WI38 (cell line): ENCODE results near the gene MAP4K2.
A peak's percentile ranks its signal among the peaks of the same experiment; 100 is the strongest.

Source experiments
- H3K4me3 ChIP-seq: 2 replicates; pipeline ENCODE4 v1.5.1; 2011; ENCODE audit warnings: low read depth, mild to moderate bottlenecking, control low read depth, low read length
- TF ChIP-seq, protein P1 (sequence below): IDR thresholded peaks from 2 replicates; pipeline ENCODE4 v1.5.1; 2012; ENCODE audit warnings: low read depth, mild to moderate bottlenecking, control low read depth, low read length

The MAP4K2 gene

GRCh38 chr11:64742087-64742888 is 60.7 kb downstream of the MAP4K2 start:
- TF ChIP-seq, protein P1, sequence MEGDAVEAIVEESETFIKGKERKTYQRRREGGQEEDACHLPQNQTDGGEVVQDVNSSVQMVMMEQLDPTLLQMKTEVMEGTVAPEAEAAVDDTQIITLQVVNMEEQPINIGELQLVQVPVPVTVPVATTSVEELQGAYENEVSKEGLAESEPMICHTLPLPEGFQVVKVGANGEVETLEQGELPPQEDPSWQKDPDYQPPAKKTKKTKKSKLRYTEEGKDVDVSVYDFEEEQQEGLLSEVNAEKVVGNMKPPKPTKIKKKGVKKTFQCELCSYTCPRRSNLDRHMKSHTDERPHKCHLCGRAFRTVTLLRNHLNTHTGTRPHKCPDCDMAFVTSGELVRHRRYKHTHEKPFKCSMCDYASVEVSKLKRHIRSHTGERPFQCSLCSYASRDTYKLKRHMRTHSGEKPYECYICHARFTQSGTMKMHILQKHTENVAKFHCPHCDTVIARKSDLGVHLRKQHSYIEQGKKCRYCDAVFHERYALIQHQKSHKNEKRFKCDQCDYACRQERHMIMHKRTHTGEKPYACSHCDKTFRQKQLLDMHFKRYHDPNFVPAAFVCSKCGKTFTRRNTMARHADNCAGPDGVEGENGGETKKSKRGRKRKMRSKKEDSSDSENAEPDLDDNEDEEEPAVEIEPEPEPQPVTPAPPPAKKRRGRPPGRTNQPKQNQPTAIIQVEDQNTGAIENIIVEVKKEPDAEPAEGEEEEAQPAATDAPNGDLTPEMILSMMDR, result no peak
- peak overlapping the region; percentile 41 for H3K4me3 ChIP-seq

DNA sequence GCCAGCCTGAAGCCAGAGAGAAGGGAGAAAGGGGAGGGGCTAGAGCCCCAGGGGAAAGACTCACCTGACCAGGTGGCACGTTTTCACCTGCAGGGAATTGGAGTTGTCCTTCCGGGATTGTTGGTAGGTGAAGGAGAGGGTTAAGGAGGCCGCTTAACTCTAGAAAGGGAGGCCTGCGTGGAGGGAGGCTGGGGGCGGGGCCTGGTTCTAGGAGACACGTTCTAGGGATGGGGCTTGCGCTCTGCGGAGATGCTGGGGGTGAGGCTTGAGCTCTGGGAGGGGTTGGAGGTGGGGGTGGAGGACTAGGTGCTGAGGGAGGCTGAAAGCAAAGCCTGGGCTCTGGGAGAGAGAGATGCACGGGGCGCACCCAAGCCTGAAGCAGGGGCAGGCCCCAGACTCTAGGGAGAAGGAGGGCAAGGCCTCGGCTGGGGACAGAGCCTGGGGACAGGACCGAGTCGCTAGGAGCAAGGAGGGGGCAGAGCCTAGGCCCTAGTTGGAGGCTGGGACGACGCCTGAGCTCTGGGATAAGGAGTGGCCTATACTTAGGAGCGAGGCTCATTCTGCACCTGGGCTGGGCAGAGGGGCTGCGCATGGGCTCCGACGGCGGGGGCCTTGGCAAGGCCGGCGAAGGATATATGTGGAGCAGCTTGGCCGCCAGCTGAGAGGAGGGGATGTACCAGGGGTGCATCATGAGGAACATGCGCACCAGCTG is 61.5 kb downstream of the MAP4K2 start:
- no peak overlapping the region for H3K4me3 ChIP-seq
- TF ChIP-seq, protein P1, result no peak

DNA sequence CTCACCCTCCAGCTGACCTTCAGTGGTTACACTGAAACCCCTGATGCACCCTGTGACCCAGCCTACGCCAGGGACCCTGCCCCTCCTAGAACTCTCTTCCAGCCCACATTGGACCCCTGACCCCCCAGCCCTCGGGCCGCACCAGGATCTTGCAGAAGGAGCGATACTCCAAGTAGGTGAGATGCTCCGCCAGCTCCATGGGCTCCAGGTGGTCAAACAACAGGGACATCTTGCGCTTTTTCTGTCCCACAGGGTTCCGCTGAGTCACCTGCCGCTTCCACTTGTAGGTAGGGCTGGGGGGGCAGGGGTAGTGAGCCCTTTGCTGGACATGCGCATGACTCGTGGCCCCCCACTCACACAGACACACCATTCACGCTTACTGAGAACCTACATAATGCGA is 63.1 kb downstream of the MAP4K2 start:
- H3K4me3 ChIP-seq, result no peak overlapping the region
- TF ChIP-seq, protein P1, result no peak

DNA sequence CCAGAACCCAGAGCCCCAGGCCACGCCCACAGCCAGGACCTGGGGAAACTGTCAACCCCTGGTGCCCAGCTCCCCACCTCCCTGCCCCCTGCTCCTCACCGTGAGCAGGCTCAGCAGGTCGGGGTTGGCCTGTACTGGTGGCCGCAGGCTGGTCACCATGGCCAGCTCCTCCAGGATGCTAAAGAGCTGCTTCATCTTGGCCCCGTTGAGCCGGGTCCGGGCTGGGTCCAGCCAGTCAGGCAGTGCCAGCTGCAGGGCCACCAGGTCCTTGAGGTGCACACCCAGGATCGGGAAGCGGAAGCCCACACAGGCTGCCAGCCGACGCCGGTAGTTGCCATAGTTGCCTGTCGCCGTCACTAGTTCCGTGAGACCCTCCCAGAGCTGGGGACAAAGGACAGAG is 66.4 kb downstream of the MAP4K2 start:
- TF ChIP-seq, protein P1, result no peak

DNA sequence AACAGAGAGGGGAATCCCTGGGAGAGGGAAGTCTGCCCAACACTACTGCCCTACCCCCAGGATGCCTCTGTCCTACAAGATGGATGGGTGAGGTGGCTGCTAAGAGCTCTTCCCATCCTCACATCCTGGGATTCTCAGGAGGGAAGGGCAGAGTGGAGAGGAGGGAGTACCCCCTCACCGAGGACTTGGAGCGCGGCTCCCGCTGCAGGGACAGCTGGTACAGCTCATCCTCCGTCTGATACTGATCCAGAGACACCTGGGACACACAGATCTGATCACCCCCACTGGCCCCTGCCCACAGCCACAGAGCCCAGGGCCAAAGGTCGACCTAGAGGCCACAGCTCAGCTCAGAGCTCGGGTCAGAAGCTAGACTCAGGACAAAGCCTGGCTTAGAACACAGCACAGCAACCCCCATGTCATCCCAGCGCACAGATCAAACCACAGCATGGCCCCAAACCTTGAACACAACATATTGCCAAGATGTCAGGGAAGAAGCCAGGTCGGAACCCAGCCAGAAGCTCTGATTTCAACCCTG is 67.2 kb downstream of the MAP4K2 start:
- TF ChIP-seq, protein P1, result no peak
- H3K4me3 ChIP-seq, result no peak overlapping the region

More for the DNA sequence above, 66.4 kb downstream of the MAP4K2 start:
- H3K4me3 ChIP-seq, result no peak overlapping the region
